Activated CD4-positive, alpha-beta T cell treated with anti-CD3 and anti-CD28 coated beads, Interleukin-2, amount 10 ng/mL, durations not matched to agents 24 days and 14 days (primary cell): ENCODE measurements around the gene VPS13D. TPM values are rescaled to one million over a fixed set of nuclear protein-coding genes. Genes with fewer than 3 reads are reported as not detected.
A peak's percentile ranks its signal among the peaks of the same experiment; 100 is the strongest.

Experiments used
- DNase-seq: peaks from one replicate; pipeline ENCODE4 v3.0.0; 2022
- H3K27ac Mint-ChIP-seq: one replicate; pipeline ENCODE4 v1.8.0; 2022; ENCODE audit warnings: mild to moderate bottlenecking, mixed read lengths
- H3K27me3 Mint-ChIP-seq: one replicate; pipeline ENCODE4 v1.8.0; 2022; ENCODE audit warnings: mixed read lengths
- H3K36me3 Mint-ChIP-seq: one replicate; pipeline ENCODE4 v1.8.0; 2022; ENCODE audit warnings: low read depth, mild to moderate bottlenecking, mixed read lengths
- H3K4me1 Mint-ChIP-seq: one replicate; pipeline ENCODE4 v1.8.0; 2021; ENCODE audit warnings: mixed read lengths
- H3K4me3 Mint-ChIP-seq: one replicate; pipeline ENCODE4 v1.8.0; 2022; ENCODE audit warnings: mild to moderate bottlenecking, moderate library complexity, mixed read lengths
- H3K9me3 Mint-ChIP-seq: one replicate; pipeline ENCODE4 v1.8.0; 2021; ENCODE audit warnings: mixed read lengths
- intact Hi-C: fragments of 100-400 bp; cut with micrococcal nuclease; formaldehyde crosslinking; loops from one replicate; pipeline ENCODE4 v1.15.1; 2023
- total RNA-seq: library from RNA; stranded (reverse); gene quantifications from 2 replicates; pipeline ENCODE4 v1.2.3, GENCODE V29; 2022

Gene VPS13D
- total RNA-seq, 1 donor from 2014 or later, result 30.8 TPM

GRCh38 chr1:12496154-12496961, 266.5 kb downstream of the VPS13D start:
- peaks cover 4% of the 10 kb centered on the region for H3K4me1 Mint-ChIP-seq
- intact Hi-C loops, result no loop called here
- no peaks in the 10 kb centered on the region for H3K27me3 Mint-ChIP-seq
- no peaks in the 10 kb centered on the region for H3K9me3 Mint-ChIP-seq
- no peak overlapping the region for H3K4me3 Mint-ChIP-seq
- DNase-seq, result no peak
- peaks cover 29% of the 10 kb centered on the region for H3K36me3 Mint-ChIP-seq
- H3K27ac Mint-ChIP-seq, result no peak overlapping the region

GRCh38 chr1:12499539-12500240, 269.9 kb downstream of the VPS13D start:
- H3K4me3 Mint-ChIP-seq, result no peak overlapping the region
- intact Hi-C loops, result no loop called here
- H3K9me3 Mint-ChIP-seq, result no peaks in the 10 kb centered on the region
- H3K36me3 Mint-ChIP-seq, result peaks cover 41% of the 10 kb centered on the region
- no peak for DNase-seq
- H3K4me1 Mint-ChIP-seq, result peaks cover 22% of the 10 kb centered on the region
- H3K27ac Mint-ChIP-seq, result no peak overlapping the region
- no peaks in the 10 kb centered on the region for H3K27me3 Mint-ChIP-seq

- Mint-ChIP-seq H3K9me3 (no peaks in the 10 kb centered on the region), H3K27ac (no peak overlapping the region), H3K4me3 (no peak overlapping the region), H3K4me1 (peaks cover 20% of the 10 kb centered on the region), H3K27me3 (no peaks in the 10 kb centered on the region), H3K36me3 (peaks cover 37% of the 10 kb centered on the region)
- DNase-seq, result no peak
- intact Hi-C loops, result loop anchor here (2.0 kb wide), 1 partner anchor 53 kb away; no protein-coding TSS in a partner anchor
Measured at GRCh38 chr1:12501661-12502060, 271.8 kb downstream of the VPS13D start.

GRCh38 chr1:12502336-12503109, 272.7 kb downstream of the VPS13D start:
- Mint-ChIP-seq H3K27ac (peak overlapping the region; percentile 41), H3K4me3 (no peak overlapping the region), H3K4me1 (peaks cover 19% of the 10 kb centered on the region), H3K27me3 (no peaks in the 10 kb centered on the region), H3K9me3 (no peaks in the 10 kb centered on the region), H3K36me3 (peaks cover 32% of the 10 kb centered on the region)
- intact Hi-C loops, result loop anchor here (2.0 kb wide), 1 partner anchor 54 kb away; no protein-coding TSS in a partner anchor
- DNase-seq, result no peak

- H3K27me3 Mint-ChIP-seq, result no peaks in the 10 kb centered on the region
- no peak for DNase-seq
- peaks cover 19% of the 10 kb centered on the region for H3K4me1 Mint-ChIP-seq
- no peak overlapping the region for H3K27ac Mint-ChIP-seq
- H3K36me3 Mint-ChIP-seq, result peaks cover 24% of the 10 kb centered on the region
- intact Hi-C loops, result loop anchor here (2.0 kb wide), 1 partner anchor 55 kb away; no protein-coding TSS in a partner anchor
- no peaks in the 10 kb centered on the region for H3K9me3 Mint-ChIP-seq
- H3K4me3 Mint-ChIP-seq, result no peak overlapping the region
Measured at GRCh38 chr1:12503709-12504108, 273.9 kb downstream of the VPS13D start.

GRCh38 chr1:12504601-12505000, 274.8 kb downstream of the VPS13D start:
- peaks cover 25% of the 10 kb centered on the region for H3K4me1 Mint-ChIP-seq
- no peak overlapping the region for H3K27ac Mint-ChIP-seq
- no peak overlapping the region for H3K4me3 Mint-ChIP-seq
- intact Hi-C loops, result no loop called here
- no peaks in the 10 kb centered on the region for H3K9me3 Mint-ChIP-seq
- H3K36me3 Mint-ChIP-seq, result peaks cover 22% of the 10 kb centered on the region
- DNase-seq, result no peak
- no peaks in the 10 kb centered on the region for H3K27me3 Mint-ChIP-seq

GRCh38 chr1:12505231-12505630, 275.4 kb downstream of the VPS13D start:
- Mint-ChIP-seq H3K4me3 (no peak overlapping the region), H3K9me3 (no peaks in the 10 kb centered on the region), H3K36me3 (peaks cover 24% of the 10 kb centered on the region), H3K4me1 (peaks cover 30% of the 10 kb centered on the region), H3K27me3 (no peaks in the 10 kb centered on the region), H3K27ac (no peak overlapping the region)
- intact Hi-C loops, result no loop called here
- DNase-seq, result no peak

- Mint-ChIP-seq H3K36me3 (peaks cover 26% of the 10 kb centered on the region), H3K4me1 (peaks cover 35% of the 10 kb centered on the region), H3K27me3 (no peaks in the 10 kb centered on the region), H3K4me3 (no peak overlapping the region), H3K9me3 (no peaks in the 10 kb centered on the region), H3K27ac (peak overlapping the region; percentile 25)
- no peak for DNase-seq
- intact Hi-C loops, result no loop called here
Measured at GRCh38 chr1:12505639-12506280, 275.9 kb downstream of the VPS13D start.

GRCh38 chr1:12506281-12507280, 276.8 kb downstream of the VPS13D start:
- DNase-seq, result no peak
- no peaks in the 10 kb centered on the region for H3K9me3 Mint-ChIP-seq
- intact Hi-C loops, result no loop called here
- no peak overlapping the region for H3K27ac Mint-ChIP-seq
- H3K27me3 Mint-ChIP-seq, result no peaks in the 10 kb centered on the region
- no peak overlapping the region for H3K4me3 Mint-ChIP-seq
- peaks cover 27% of the 10 kb centered on the region for H3K36me3 Mint-ChIP-seq
- H3K4me1 Mint-ChIP-seq, result peaks cover 39% of the 10 kb centered on the region

- DNase-seq, result no peak
- Mint-ChIP-seq H3K4me3 (no peak overlapping the region), H3K27me3 (no peaks in the 10 kb centered on the region), H3K36me3 (peaks cover 21% of the 10 kb centered on the region), H3K9me3 (no peaks in the 10 kb centered on the region), H3K27ac (no peak overlapping the region), H3K4me1 (peaks cover 36% of the 10 kb centered on the region)
- intact Hi-C loops, result no loop called here
Measured at GRCh38 chr1:12507631-12508030, 277.8 kb downstream of the VPS13D start.

- peaks cover 22% of the 10 kb centered on the region for H3K36me3 Mint-ChIP-seq
- peaks cover 37% of the 10 kb centered on the region for H3K4me1 Mint-ChIP-seq
- H3K27ac Mint-ChIP-seq, result peak overlapping the region; percentile 82
- DNase-seq, result no peak
- intact Hi-C loops, result no loop called here
- peak overlapping the region; percentile 73 for H3K4me3 Mint-ChIP-seq
- H3K9me3 Mint-ChIP-seq, result no peaks in the 10 kb centered on the region
- no peaks in the 10 kb centered on the region for H3K27me3 Mint-ChIP-seq
Measured at GRCh38 chr1:12508849-12509248, 279.0 kb downstream of the VPS13D start.

- H3K9me3 Mint-ChIP-seq, result no peaks in the 10 kb centered on the region
- H3K27me3 Mint-ChIP-seq, result no peaks in the 10 kb centered on the region
- DNase-seq, result peak; percentile 60
- peaks cover 22% of the 10 kb centered on the region for H3K36me3 Mint-ChIP-seq
- peak overlapping the region; percentile 82 for H3K4me3 Mint-ChIP-seq
- peaks cover 43% of the 10 kb centered on the region for H3K4me1 Mint-ChIP-seq
- H3K27ac Mint-ChIP-seq, result peak overlapping the region; percentile 99
- intact Hi-C loops, result loop anchor here (2.0 to 10.0 kb wide), 3 partner anchors 108 to 336 kb away; partner anchors contain the start of gene DHRS3
Measured at GRCh38 chr1:12511128-12511484, 281.3 kb downstream of the VPS13D start.
